B cell (primary cell): ENCODE measurements around the gene SELENOI. TPM values are rescaled to one million over a fixed set of nuclear protein-coding genes. Genes with fewer than 3 reads are reported as not detected.
"Not testable (repeated sequence)": the region's sequence is repeated elsewhere in the genome, so short reads cannot be mapped to it uniquely, and the experiment has no call there.

Experiments used
- ATAC-seq: fragments of 200-7000 bp; cut with Tn5 transposase; one replicate; pipeline ENCODE4 v1.10.0; 2021; ENCODE audit warnings: low read depth, mild to moderate bottlenecking, moderate number of reproducible peaks, moderate library complexity
- CTCF ChIA-PET: fragments of 350-600 bp; sonication (Branson Sonifier 250); formaldehyde crosslinking; loops from one replicate; lab custom pipeline; 2021; ENCODE audit warnings: antibody characterized with exemption, inconsistent platforms; lab: Charles Lee
- POLR2A ChIA-PET: fragments of 350-600 bp; sonication (Branson Sonifier 250); formaldehyde crosslinking; loops from one replicate; lab custom pipeline; 2021; ENCODE audit warnings: antibody characterized with exemption; lab: Charles Lee
- DNase-seq: peaks from one replicate; pipeline ENCODE4 v3.0.0; 2013
- H2AFZ ChIP-seq: 2 replicates; pipeline ENCODE4 v1.6.1; 2012; ENCODE audit warnings: mild to moderate bottlenecking, low read depth, low read length; ENCODE audit not compliant: insufficient read depth, poor library complexity, severe bottlenecking
- H3K27ac ChIP-seq, 2 donors: 1 replicate in 1 of 2; 2 replicates in 1 of 2; pipeline ENCODE4 v1.5.1; 2012 to 2013; ENCODE audit warnings: low read length in 2 of 2, mild to moderate bottlenecking in 2 of 2, moderate library complexity in 1 of 2
- H3K27me3 ChIP-seq, 4 experiments: fragments of 200-600 bp in 1 of 4; sonication (generic) in 1 of 4; replicated peaks in 1 of 4; 1 replicate in 2 of 4; 2 replicates in 2 of 4; pipeline versions ENCODE4 v1.6.1 to v1.7.0; 2013 to 2016; ENCODE audit warnings: low read length in 3 of 4, mild to moderate bottlenecking in 2 of 4, mixed read lengths in 1 of 4, moderate library complexity in 1 of 4; ENCODE audit not compliant: insufficient read depth in 4 of 4, control insufficient read depth in 3 of 4; ENCODE audit errors: control extremely low read depth in 1 of 4
- H3K36me3 ChIP-seq, 2 experiments: replicated peaks in 1 of 2; 1 replicate in 1 of 2; 2 replicates in 1 of 2; pipeline versions ENCODE4 v1.6.1 to v1.7.1; 2013; ENCODE audit warnings: low read length in 1 of 2; ENCODE audit not compliant: insufficient read depth in 2 of 2, control insufficient read depth in 1 of 2; ENCODE audit errors: control extremely low read depth in 1 of 2, extremely low read depth in 1 of 2
- H3K4me1 ChIP-seq, 2 donors: fragments of 200-600 bp in 1 of 2; sonication (generic) in 1 of 2; 1 replicate in 1 of 2; 2 replicates in 1 of 2; pipeline versions ENCODE4 v1.5.1 to v1.6.1; 2013 to 2017; ENCODE audit warnings: low read length in 2 of 2; ENCODE audit not compliant: control insufficient read depth in 2 of 2, insufficient read depth in 2 of 2
- H3K4me2 ChIP-seq: replicated peaks from 2 replicates; pipeline ENCODE3; 2012; ENCODE audit warnings: mild to moderate bottlenecking, low read depth, low read length; ENCODE audit not compliant: poor library complexity, severe bottlenecking
- H3K4me3 ChIP-seq, 5 experiments: fragments of 200-600 bp in 1 of 5; sonication (generic) in 1 of 5; 1 replicate in 3 of 5; 2 replicates in 2 of 5; pipeline versions ENCODE4 v1.5.1 to v1.7.0; 2011 to 2016; ENCODE audit warnings: low read length in 4 of 5, mild to moderate bottlenecking in 4 of 5, low read depth in 2 of 5, control low read depth in 1 of 5, moderate library complexity in 1 of 5; ENCODE audit not compliant: insufficient read depth in 1 of 5; ENCODE audit errors: control extremely low read depth in 1 of 5, extremely low read depth in 1 of 5
- H3K79me2 ChIP-seq: fragments of 200-600 bp; sonication (generic); one replicate; pipeline ENCODE4 v1.6.0; 2016; ENCODE audit warnings: low read length; ENCODE audit not compliant: control insufficient read depth, insufficient read depth
- H3K9ac ChIP-seq: fragments of 200-600 bp; sonication (generic); 2 replicates; pipeline ENCODE4 v1.6.1; 2017; ENCODE audit warnings: mild to moderate bottlenecking, low read length, moderate library complexity
- H3K9me3 ChIP-seq, 3 donors: one replicate each; pipeline versions ENCODE4 v1.6.1 to v1.7.1; 2013; ENCODE audit warnings: low read length in 2 of 3; ENCODE audit not compliant: control insufficient read depth in 2 of 3, insufficient read depth in 1 of 3; ENCODE audit errors: control extremely low read depth in 1 of 3
- H4K20me1 ChIP-seq: 2 replicates; pipeline ENCODE4 v1.6.0; 2012; ENCODE audit warnings: mild to moderate bottlenecking, low read length; ENCODE audit not compliant: insufficient read depth, control insufficient read depth, poor library complexity, severe bottlenecking
- H3K27ac Mint-ChIP-seq: one replicate; pipeline ENCODE4 v1.8.0; 2021; ENCODE audit warnings: mixed read lengths
- H3K27me3 Mint-ChIP-seq: one replicate; pipeline ENCODE4 v1.8.0; 2021; ENCODE audit warnings: mixed read lengths
- H3K4me1 Mint-ChIP-seq: one replicate; pipeline ENCODE4 v1.8.0; 2021; ENCODE audit warnings: mixed read lengths
- H3K4me3 Mint-ChIP-seq: one replicate; pipeline ENCODE4 v1.8.0; 2021; ENCODE audit warnings: mixed read lengths
- H3K9me3 Mint-ChIP-seq: one replicate; pipeline ENCODE4 v1.8.0; 2022; ENCODE audit warnings: mixed read lengths; ENCODE audit not compliant: insufficient read depth
- CTCF ChIP-seq: fragments of 200-600 bp; IDR thresholded peaks from one replicate; pipeline ENCODE4 v1.8.0; 2022; ENCODE audit warnings: antibody characterized with exemption, mild to moderate bottlenecking
- WGBS: methylation state at CpG from one replicate; pipeline ENCODE4 v1.1.5; 2013; ENCODE audit warnings: missing lambda C conversion rate; ENCODE audit not compliant: insufficient coverage; 5-methylcytosine and 5-hydroxymethylcytosine counted together
- intact Hi-C: fragments of 100-400 bp; cut with micrococcal nuclease; formaldehyde crosslinking; loops from one replicate; pipeline ENCODE4 v1.10.0; 2022
- polyA plus RNA-seq: library from polyadenylated mRNA; depleted of rRNA; stranded (reverse); fragments of >200 nt; gene quantifications from 2 replicates; pipeline ENCODE4 v1.2.3, GENCODE V29; 2012
- total RNA-seq, 2 donors: library from RNA; stranded (reverse); fragments of 120-200 nt in 1 of 2; gene quantifications; 1 replicate in 1 of 2; 2 replicates in 1 of 2; pipeline versions ENCODE4 v1.2.3 to v1.2.4, GENCODE V29; 2013 to 2022

SELENOI gene
- total and polyA plus RNA-seq, 2 donors (not counting 1 experiment from before 2014, with no cell fraction given): 3.4 to 20.1 TPM

GRCh38 chr2:26354469-26354868 is 8.5 kb downstream of the SELENOI start:
- peaks cover 51% of the 10 kb centered on the region for H4K20me1 ChIP-seq
- POLR2A ChIA-PET, H3K27me3 ChIP-seq, H2AFZ ChIP-seq, H3K4me2 ChIP-seq, H3K9me3 Mint-ChIP-seq, H3K4me3 Mint-ChIP-seq, ATAC-seq, H3K27ac ChIP-seq, H3K27ac Mint-ChIP-seq, H3K4me3 ChIP-seq, H3K36me3 ChIP-seq, DNase-seq, H3K9ac ChIP-seq, H3K4me1 ChIP-seq, H3K9me3 ChIP-seq, H3K27me3 Mint-ChIP-seq, intact Hi-C loops: not testable (repeated sequence)
- 100% methylated on average over 2 of the region's 16 CpGs for WGBS
- peaks cover 20% of the 10 kb centered on the region for H3K4me1 Mint-ChIP-seq
- H3K79me2 ChIP-seq: peaks cover 99% of the 10 kb centered on the region
- CTCF ChIA-PET: interaction anchor here (1.6 kb wide), 1 partner anchor 170 kb away, joined by 4 read pairs; no protein-coding TSS in a partner anchor

GRCh38 chr2:26355038-26355995 is 9.4 kb downstream of the SELENOI start:
- Histone ChIP-seq H3K9ac (no peak overlapping the region), H3K4me2 (no peak overlapping the region), H3K4me3 (no peak overlapping the region), H3K27me3 (no peaks in the 10 kb centered on the region), H3K27ac (no peak overlapping the region), H2AFZ (no peak overlapping the region), H4K20me1 (peaks cover 57% of the 10 kb centered on the region), H3K4me1 (no peaks in the 10 kb centered on the region), H3K36me3 (peaks cover 3 to 5% of the 10 kb centered on the region in 2 experiments), H3K9me3 (no peaks in the 10 kb centered on the region), H3K79me2 (peaks cover 99% of the 10 kb centered on the region)
- POLR2A ChIA-PET: no interaction called here
- DNase-seq (no peak), ATAC-seq (no peak)
- intact Hi-C loops: no loop called here
- no peaks in the 10 kb centered on the region for H3K27me3 Mint-ChIP-seq
- CTCF ChIA-PET: interaction anchor here (0.7 to 1.6 kb wide), 3 partner anchors 25 to 1779 kb away, joined by 3 to 4 read pairs (median 3); no protein-coding TSS in a partner anchor
- 89% methylated on average over 3 of the region's 9 CpGs for WGBS
- H3K9me3 Mint-ChIP-seq: no peaks in the 10 kb centered on the region
- TF ChIP-seq CTCF: no peak
- no peak overlapping the region for H3K4me3 Mint-ChIP-seq
- H3K27ac Mint-ChIP-seq: no peak overlapping the region
- H3K4me1 Mint-ChIP-seq: peaks cover 21% of the 10 kb centered on the region
